GM12891 (cell line): ENCODE data around the gene HCN4.

Experiments
- PAX5 ChIP-seq: IDR thresholded peaks from 2 replicates; pipeline ENCODE4 v1.6.1; 2011; ENCODE audit warnings: low read length, moderate library complexity, mild to moderate bottlenecking; ENCODE audit not compliant: insufficient read depth, severe bottlenecking
- POLR2A ChIP-seq: IDR thresholded peaks from 2 replicates; pipeline ENCODE4 v1.6.1; 2011; ENCODE audit warnings: low read depth, low read length, control low read depth
- POLR2AphosphoS5 ChIP-seq: IDR thresholded peaks from 2 replicates; pipeline ENCODE4 v1.6.1; 2011; ENCODE audit warnings: low read depth, low read length, control low read depth
- SPI1 ChIP-seq: IDR thresholded peaks from 2 replicates; pipeline ENCODE4 v1.6.1; 2011; ENCODE audit warnings: low read depth, low read length, control low read depth
- TAF1 ChIP-seq: IDR thresholded peaks from 2 replicates; pipeline ENCODE4 v1.6.1; 2011; ENCODE audit warnings: low read depth, low read length, control low read depth

- TF ChIP-seq POLR2A (no peak), TAF1 (no peak), POLR2AphosphoS5 (no peak), PAX5 (no peak), SPI1 (no peak)
These were observed 39.8 kb downstream of the HCN4 start for GRCh38 chr15:73328981-73329380.
